ENCODE measurements around the gene DAGLB.

DNA sequence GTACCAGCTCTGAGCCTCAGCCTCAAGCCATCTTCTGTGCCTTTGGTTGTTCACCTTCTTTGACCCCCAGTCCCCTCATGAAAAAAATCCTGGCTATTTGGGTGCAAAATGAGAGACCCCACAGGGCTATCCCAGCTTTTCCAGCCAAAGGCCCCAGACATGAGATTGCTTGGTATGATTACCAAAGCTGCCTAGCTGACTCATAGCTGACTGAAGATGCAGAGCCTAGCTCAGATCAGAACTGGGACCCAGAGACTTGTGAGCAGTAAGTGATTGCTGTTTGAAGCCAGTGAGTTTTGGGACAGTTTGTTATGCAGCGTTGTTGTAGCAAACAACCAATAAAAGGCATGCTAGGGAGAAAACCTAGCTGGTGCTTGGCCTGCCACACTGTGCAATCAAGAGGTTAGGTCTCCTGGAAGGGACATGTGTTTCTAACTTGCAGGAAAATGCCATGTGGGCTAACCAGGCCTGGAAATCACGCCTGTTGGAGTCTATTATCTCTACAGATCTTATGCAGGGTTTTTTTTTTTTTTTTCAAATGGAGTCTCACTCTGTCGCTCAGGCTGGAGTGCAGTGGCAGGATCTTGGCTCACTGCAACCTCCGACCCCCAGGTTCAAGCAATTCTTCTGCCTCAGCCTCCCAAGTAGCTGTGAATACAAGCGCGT lies 48.0 kb upstream of the DAGLB start:
- TF ChIP-seq, protein P1, sequence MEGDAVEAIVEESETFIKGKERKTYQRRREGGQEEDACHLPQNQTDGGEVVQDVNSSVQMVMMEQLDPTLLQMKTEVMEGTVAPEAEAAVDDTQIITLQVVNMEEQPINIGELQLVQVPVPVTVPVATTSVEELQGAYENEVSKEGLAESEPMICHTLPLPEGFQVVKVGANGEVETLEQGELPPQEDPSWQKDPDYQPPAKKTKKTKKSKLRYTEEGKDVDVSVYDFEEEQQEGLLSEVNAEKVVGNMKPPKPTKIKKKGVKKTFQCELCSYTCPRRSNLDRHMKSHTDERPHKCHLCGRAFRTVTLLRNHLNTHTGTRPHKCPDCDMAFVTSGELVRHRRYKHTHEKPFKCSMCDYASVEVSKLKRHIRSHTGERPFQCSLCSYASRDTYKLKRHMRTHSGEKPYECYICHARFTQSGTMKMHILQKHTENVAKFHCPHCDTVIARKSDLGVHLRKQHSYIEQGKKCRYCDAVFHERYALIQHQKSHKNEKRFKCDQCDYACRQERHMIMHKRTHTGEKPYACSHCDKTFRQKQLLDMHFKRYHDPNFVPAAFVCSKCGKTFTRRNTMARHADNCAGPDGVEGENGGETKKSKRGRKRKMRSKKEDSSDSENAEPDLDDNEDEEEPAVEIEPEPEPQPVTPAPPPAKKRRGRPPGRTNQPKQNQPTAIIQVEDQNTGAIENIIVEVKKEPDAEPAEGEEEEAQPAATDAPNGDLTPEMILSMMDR (conservative IDR thresholded peaks at IDR 0.05), result no peak
- TF ChIP-seq ZFX (IDR thresholded peaks at IDR 0.05), result no peak
